ENCODE measurements around the gene ZNF341. TPM values are rescaled to one million over a fixed set of nuclear protein-coding genes. Genes with fewer than 3 reads are reported as not detected.

ZNF341 gene
- total RNA-seq, 1 donor from 2014 or later = 2.3 TPM

- no peak for TF ChIP-seq CTCF (IDR thresholded peaks at IDR 0.05; ENCODE audit: insufficient read depth, low read length, poor library complexity, severe bottlenecking)
- H3K36me3 ChIP-seq (ENCODE audit: control insufficient read depth, insufficient read depth, low read length) = no peaks in the 10 kb centered on the region
- no peaks in the 10 kb centered on the region for H3K27me3 ChIP-seq (ENCODE audit: control insufficient read depth, insufficient read depth, low read length)
- H3K4me3 ChIP-seq (ENCODE audit: low read depth, low read length) = no peak overlapping the region
- DNase-seq (ENCODE audit: low read depth) = no peak
Observed at GRCh38 chr20:33798444-33798843, 66.6 kb downstream of the ZNF341 start.

- TF ChIP-seq CTCF (IDR thresholded peaks at IDR 0.05; ENCODE audit: insufficient read depth, low read length, poor library complexity, severe bottlenecking) = no peak
- H3K4me3 ChIP-seq (ENCODE audit: low read depth, low read length) = no peak overlapping the region
- no peaks in the 10 kb centered on the region for H3K36me3 ChIP-seq (ENCODE audit: control insufficient read depth, insufficient read depth, low read length)
- H3K27me3 ChIP-seq (ENCODE audit: control insufficient read depth, insufficient read depth, low read length) = no peaks in the 10 kb centered on the region
- no peak for DNase-seq (ENCODE audit: low read depth)
Observed at GRCh38 chr20:33803921-33804337, 72.1 kb downstream of the ZNF341 start.

GRCh38 chr20:33808388-33808787, 76.6 kb downstream of the ZNF341 start:
- Histone ChIP-seq H3K36me3 (ENCODE audit: control insufficient read depth, insufficient read depth, low read length) (no peaks in the 10 kb centered on the region), H3K4me3 (ENCODE audit: low read depth, low read length) (no peak overlapping the region), H3K27me3 (ENCODE audit: control insufficient read depth, insufficient read depth, low read length) (no peaks in the 10 kb centered on the region)
- DNase-seq (ENCODE audit: low read depth) = no peak
- TF ChIP-seq CTCF (IDR thresholded peaks at IDR 0.05; ENCODE audit: insufficient read depth, low read length, poor library complexity, severe bottlenecking) = no peak

- TF ChIP-seq CTCF (IDR thresholded peaks at IDR 0.05; ENCODE audit: insufficient read depth, low read length, poor library complexity, severe bottlenecking) = no peak
- H3K4me3 ChIP-seq (ENCODE audit: low read depth, low read length) = no peak overlapping the region
Observed at GRCh38 chr20:33810259-33810658, 78.5 kb downstream of the ZNF341 start.

GRCh38 chr20:33810885-33811775, 79.3 kb downstream of the ZNF341 start, which contains the start of gene CHMP4B:
Gene CHMP4B, plus strand, starts transcription at chr20:33811348. Its CDS starts 121 bp downstream, at chr20:33811469.
- peak within 1 kb of the TSS; percentile 95 for H3K4me3 ChIP-seq (ENCODE audit: low read depth, low read length)
- peak; percentile 91 for DNase-seq (ENCODE audit: low read depth)
- no peaks in the 10 kb centered on the region for H3K36me3 ChIP-seq (ENCODE audit: control insufficient read depth, insufficient read depth, low read length)
- no peaks in the 10 kb centered on the region for H3K27me3 ChIP-seq (ENCODE audit: control insufficient read depth, insufficient read depth, low read length)
- TF ChIP-seq CTCF (IDR thresholded peaks at IDR 0.05; ENCODE audit: insufficient read depth, low read length, poor library complexity, severe bottlenecking) = no peak

More at GRCh38 chr20:33810259-33810658, 78.5 kb downstream of the ZNF341 start:
- Histone ChIP-seq H3K36me3 (ENCODE audit: control insufficient read depth, insufficient read depth, low read length) (no peaks in the 10 kb centered on the region), H3K27me3 (ENCODE audit: control insufficient read depth, insufficient read depth, low read length) (no peaks in the 10 kb centered on the region)
- DNase-seq (ENCODE audit: low read depth) = no peak
